ENCODE results near the gene XAGE1B. TPM values are rescaled to one million over a fixed set of nuclear protein-coding genes. Genes with fewer than 3 reads are reported as not detected.

The XAGE1B gene
- total RNA-seq, 1 experiment from 2014 or later = not detected

- peaks cover 11% of the 10 kb centered on the region; the same call in 1 of the 2 replicates for H3K27me3 Mint-ChIP-seq (ENCODE audit: low read depth)
- H3K27ac Mint-ChIP-seq = no peak overlapping the region
These were observed 39.9 kb upstream of the XAGE1B start for GRCh38 chrX:52556741-52557140.

More at GRCh38 chrX:52556741-52557140, 39.9 kb upstream of the XAGE1B start:
- WGBS (ENCODE audit: extremely low coverage, insufficient read length, low lambda C conversion rate) = no CpG with 5 or more reads among the region's 1 CpG
- peaks cover 36% of the 10 kb centered on the region for H3K9me3 ChIP-seq (ENCODE audit: control insufficient read depth, low read depth, low read length)
- no peak overlapping the region for H2AK5ac ChIP-seq (ENCODE audit: insufficient read length, low read length)
- H3K9me3 Mint-ChIP-seq = peaks cover 76 to 79% of the 10 kb centered on the region in 2 experiments
- no peaks in the 10 kb centered on the region for H4K20me1 ChIP-seq (ENCODE audit: control insufficient read depth, insufficient read depth, insufficient read length)
- no peak overlapping the region for H3K18ac ChIP-seq (ENCODE audit: insufficient read length, low read depth, low read length)
- no peak overlapping the region for H4K8ac ChIP-seq (replicated peaks; ENCODE audit: insufficient read length, low read depth, low read length)
- no peak overlapping the region for H2BK15ac ChIP-seq (ENCODE audit: low read depth, low read length)
- TF ChIP-seq CTCF (conservative IDR thresholded peaks at IDR 0.05) = no peak
- no peak overlapping the region for H2AFZ ChIP-seq (ENCODE audit: low read length)
- H3K27ac ChIP-seq (ENCODE audit: insufficient read length, low read depth, low read length) = no peak overlapping the region
- H3K4me1 Mint-ChIP-seq = no peaks in the 10 kb centered on the region
- no peak overlapping the region for H2BK5ac ChIP-seq (ENCODE audit: insufficient read length, low read length)
- H4K91ac ChIP-seq (ENCODE audit: insufficient read length, low read depth, low read length) = no peak overlapping the region
- peaks cover 0 to 5% (median 0%) of the 10 kb centered on the region in 3 experiments; a peak in 1 of 7 replicates for H3K36me3 Mint-ChIP-seq (ENCODE audit: insufficient read depth in 1 of 3, low read depth in 3 of 3)
- DNase-seq = no peak
- no peak overlapping the region for H3K23ac ChIP-seq (ENCODE audit: insufficient read length, low read depth, low read length)
- no peaks in the 10 kb centered on the region for H3K79me1 ChIP-seq (ENCODE audit: insufficient read depth, low read depth, low read length, poor library complexity, severe bottlenecking)
- H2BK120ac ChIP-seq (ENCODE audit: low read depth, low read length, poor library complexity, severe bottlenecking) = no peak overlapping the region
- no peak overlapping the region for H3T11ph ChIP-seq (ENCODE audit: low read length)
- H3K14ac ChIP-seq (ENCODE audit: insufficient read depth, low read length) = no peak overlapping the region
- no peak overlapping the region for H2BK20ac ChIP-seq (ENCODE audit: low read depth, low read length, poor library complexity, severe bottlenecking)
- no peak overlapping the region for H3K4ac ChIP-seq (ENCODE audit: low read depth, low read length)
- H3K27me3 ChIP-seq (ENCODE audit: insufficient read depth, low read length) = no peaks in the 10 kb centered on the region
- H4K5ac ChIP-seq (ENCODE audit: insufficient read length, low read depth, low read length) = no peak overlapping the region
- no peak overlapping the region for H3K9ac ChIP-seq (ENCODE audit: extremely low read depth, insufficient read length, low read length)
- H3K4me1 ChIP-seq (ENCODE audit: insufficient read depth, low read length) = no peaks in the 10 kb centered on the region
- H3K79me2 ChIP-seq (ENCODE audit: insufficient read depth, low read length) = no peaks in the 10 kb centered on the region
- H2BK12ac ChIP-seq (ENCODE audit: insufficient read length, low read depth, low read length) = no peak overlapping the region
- H3K4me2 ChIP-seq (ENCODE audit: insufficient read depth, insufficient read length, low read length) = no peak overlapping the region
- no peaks in the 10 kb centered on the region for H3K23me2 ChIP-seq (ENCODE audit: insufficient read length, low read depth, low read length, poor library complexity, severe bottlenecking)
- H3K4me3 Mint-ChIP-seq = no peak overlapping the region
- H3K56ac ChIP-seq (ENCODE audit: insufficient read length, low read depth, low read length) = no peak overlapping the region
